GM12891 (cell line): ENCODE results near the gene EIF5.

Experiments used
- POLR2A ChIP-seq: IDR thresholded peaks from 2 replicates; pipeline ENCODE4 v1.6.1; 2011; ENCODE audit warnings: low read depth, low read length, control low read depth
- POLR2AphosphoS5 ChIP-seq: IDR thresholded peaks from 2 replicates; pipeline ENCODE4 v1.6.1; 2011; ENCODE audit warnings: low read depth, low read length, control low read depth
- POU2F2 ChIP-seq: IDR thresholded peaks from 2 replicates; pipeline ENCODE4 v1.6.1; 2011; ENCODE audit warnings: low read depth, mild to moderate bottlenecking, control low read depth, low read length, moderate library complexity

GRCh38 chr14:103333754-103334643 lies at the start of gene EIF5:
- TF ChIP-seq POLR2A, result peak; percentile 99
- peak; percentile 71; the same call in 1 of the 2 replicates for TF ChIP-seq POU2F2
- peak; percentile 99 for TF ChIP-seq POLR2AphosphoS5
